ENCODE measurements around the gene MCF2L. TPM values are rescaled to one million over a fixed set of nuclear protein-coding genes. Genes with fewer than 3 reads are reported as not detected.
A peak's percentile ranks its signal among the peaks of the same experiment; 100 is the strongest.

MCF2L gene
- total and polyA plus RNA-seq, 9 of the 15 experiments (the other 6 are each of a cell fraction or from before 2014, with no cell fraction given) = 0.05 to 0.25 (median 0.18) TPM; not detected in 5

GRCh38 chr13:113138792-113139551 lies 170.0 kb downstream of the MCF2L start:
- peak overlapping the region; percentile 62 for H3K4me2 ChIP-seq (ENCODE audit: insufficient read depth, low read length)
- no peaks in the 10 kb centered on the region for H3K9me1 ChIP-seq (ENCODE audit: control insufficient read depth, insufficient read depth, low read length)
- intact Hi-C loops (cut with micrococcal nuclease) = no loop called here
- ATAC-seq = peak; percentile 82
- peak in 2 of 4 experiments; percentile 37 to 44 for DNase-seq (ENCODE audit: extremely low read depth in 1 of 4, low spot score in 3 of 4)
- ChIA-PET POLR2A (interaction anchor here (0.6 to 0.8 kb wide), 3 partner anchors 17 to 178 kb away, joined by 3 read pairs; partner anchors contain the start of genes CUL4A and F10), CTCF (ENCODE audit: low intra/inter-chr PET ratio) (no interaction called here)
- H3K27me3 ChIP-seq (ENCODE audit: control insufficient read depth in 2 of 2, insufficient read depth in 2 of 2, low read length in 2 of 2) = peaks cover 4 to 11% of the 10 kb centered on the region in 2 experiments; a peak in 4 of 5 replicates
- H3K79me2 ChIP-seq (ENCODE audit: control insufficient read depth, insufficient read depth, low read length) = no peaks in the 10 kb centered on the region
- no peaks in the 10 kb centered on the region for H3K9me3 ChIP-seq (replicated peaks; ENCODE audit: control insufficient read depth, insufficient read depth, low read depth, low read length)
- no peak overlapping the region for H3K27ac ChIP-seq (ENCODE audit: extremely low read depth, low read depth, low read length)
- peak overlapping the region in 1 of 2 experiments; percentile 9; a peak in 2 of 4 replicates for H3K9ac ChIP-seq (ENCODE audit: insufficient read depth in 1 of 2, low read depth in 2 of 2, low read length in 2 of 2)
- H3K4me1 ChIP-seq (replicated peaks in 1 of 2; ENCODE audit: control insufficient read depth in 2 of 2, insufficient read depth in 2 of 2, low read length in 2 of 2) = peaks cover 5 to 11% of the 10 kb centered on the region in 2 experiments; a peak in 3 of 5 replicates
- H3K36me3 ChIP-seq (ENCODE audit: control insufficient read depth, insufficient read depth, low read length) = no peaks in the 10 kb centered on the region
- H4K20me1 ChIP-seq (replicated peaks; ENCODE audit: control insufficient read depth, insufficient read depth, low read length) = no peaks in the 10 kb centered on the region
- BruUV-seq (replicated peaks) = no TSS peak
- 12% methylated on average over 16 of the region's 16 CpGs for WGBS (ENCODE audit: insufficient coverage, low coverage, missing lambda C conversion rate)
- H3K4me3 ChIP-seq = no peak overlapping the region; the same call in 1 of the 2 replicates
- in situ Hi-C loops (cut with MboI) = no loop called here
- H2AFZ ChIP-seq (ENCODE audit: low read depth, low read length) = peak overlapping the region; percentile 89
- FAIRE-seq = peak; percentile 62
- TF ChIP-seq NFE2L1 (tag; IDR thresholded peaks at IDR 0.05; ENCODE audit: borderline replicate concordance, low read depth) (no peak), ZNF316 (IDR thresholded peaks at IDR 0.05) (no peak), FOXA3 (CRISPR knock-in tag; conservative IDR thresholded peaks at IDR 0.05 in 1 of 2, IDR thresholded peaks at IDR 0.05 in 1 of 2) (peak in 1 of 2 experiments; percentile 61; a peak in 2 of 4 replicates), NR4A1 (CRISPR knock-in tag; IDR thresholded peaks at IDR 0.05) (no peak), NR4A1 (tag; IDR thresholded peaks at IDR 0.05) (peak; percentile 71; the same call in 1 of the 2 replicates), TARDBP (IDR thresholded peaks at IDR 0.05) (no peak), XRCC3 (IDR thresholded peaks at IDR 0.05) (no peak), ZNF707 (CRISPR knock-in tag; conservative IDR thresholded peaks at IDR 0.05) (no peak), UBTF (IDR thresholded peaks at IDR 0.05; ENCODE audit: borderline replicate concordance in 1 of 2, low read depth in 2 of 2, low read length in 2 of 2) (no peak), ZNF584 (CRISPR knock-in tag; IDR thresholded peaks at IDR 0.05; ENCODE audit: low read depth) (0 out of 2 replicates have a peak, but pooled peaks have one; percentile 51), SAFB2 (IDR thresholded peaks at IDR 0.05; ENCODE audit: borderline replicate concordance, low read depth, low read length, severe bottlenecking) (no peak), ZKSCAN8 (CRISPR knock-in tag; IDR thresholded peaks at IDR 0.05) (peak; percentile 69; the same call in 1 of the 2 replicates), STAT6 (CRISPR knock-in tag; IDR thresholded peaks at IDR 0.05) (no peak), CEBPG (CRISPR knock-in tag; IDR thresholded peaks at IDR 0.05) (no peak), CEBPG (tag; conservative IDR thresholded peaks at IDR 0.05 in 1 of 2, IDR thresholded peaks at IDR 0.05 in 1 of 2) (0 out of 4 replicates have a peak, but pooled peaks have one; percentile 9 to 12)

Measured in K562 (cell line).